GM12801 (cell line): Measurements from ENCODE around the gene HDAC4.

Source experiments
- CTCF ChIP-seq: IDR thresholded peaks from one replicate; pipeline ENCODE4 v1.5.1; 2011; ENCODE audit warnings: control low read depth; ENCODE audit not compliant: insufficient read length; ENCODE audit errors: extremely low read depth

HDAC4 gene

GRCh38 chr2:239371726-239372686, 28.8 kb downstream of the HDAC4 start:
- TF ChIP-seq CTCF, result no peak

GRCh38 chr2:239370876-239371725, 29.7 kb downstream of the HDAC4 start:
- no peak for TF ChIP-seq CTCF

GRCh38 chr2:239370403-239370802, 30.4 kb downstream of the HDAC4 start:
- TF ChIP-seq CTCF, result no peak

GRCh38 chr2:239369631-239370161, 31.1 kb downstream of the HDAC4 start:
- no peak for TF ChIP-seq CTCF

- TF ChIP-seq CTCF, result no peak
These were observed 31.8 kb downstream of the HDAC4 start for GRCh38 chr2:239368906-239369552.

GRCh38 chr2:239368321-239368720, 32.5 kb downstream of the HDAC4 start:
- TF ChIP-seq CTCF, result no peak

- no peak for TF ChIP-seq CTCF
These were observed 34.1 kb downstream of the HDAC4 start for GRCh38 chr2:239366740-239367139.
